DND-41 (cell line): Measurements from ENCODE around the gene IER2.
A peak's percentile ranks its signal among the peaks of the same experiment; 100 is the strongest.

Experiments
- ATAC-seq: fragments of 200-7000 bp; cut with Tn5 transposase; 3 replicates; pipeline ENCODE4 v1.9.1; 2021; ENCODE audit warnings: low read depth; ENCODE audit not compliant: insufficient read depth
- DNase-seq: peaks from one replicate; pipeline ENCODE4 v3.0.0-alpha.2; 2020
- H2AFZ ChIP-seq: 2 replicates; pipeline ENCODE4 v1.6.0; 2012; ENCODE audit warnings: low read depth, low read length
- H3K27ac ChIP-seq: 2 replicates; pipeline ENCODE4 v1.5.1; 2012; ENCODE audit warnings: low read length, inconsistent platforms
- H3K27me3 ChIP-seq: fragments of 200-600 bp; sonication (generic); 2 replicates; pipeline ENCODE4 v1.6.0; 2012; ENCODE audit warnings: low read length, mild to moderate bottlenecking, inconsistent platforms; ENCODE audit not compliant: insufficient read depth, poor library complexity
- H3K36me3 ChIP-seq: 2 replicates; pipeline ENCODE4 v1.5.1; 2012; ENCODE audit warnings: low read length, inconsistent platforms; ENCODE audit not compliant: insufficient read depth
- H3K4me1 ChIP-seq: 2 replicates; pipeline ENCODE4 v1.5.1; 2012; ENCODE audit warnings: mild to moderate bottlenecking, low read length; ENCODE audit not compliant: insufficient read depth
- H3K4me2 ChIP-seq: 2 replicates; pipeline ENCODE4 v1.6.0; 2012; ENCODE audit warnings: mild to moderate bottlenecking, moderate library complexity, low read length, inconsistent platforms; ENCODE audit not compliant: insufficient read depth
- H3K4me3 ChIP-seq, 2 experiments: fragments of 200-600 bp in 1 of 2; shearing (Covaris generic) in 1 of 2; 2 replicates each; pipeline ENCODE4 v1.5.1; 2012 to 2016; ENCODE audit warnings: inconsistent platforms in 2 of 2, low read length in 2 of 2, mild to moderate bottlenecking in 2 of 2, low read depth in 1 of 2, moderate library complexity in 1 of 2
- H3K79me2 ChIP-seq: 2 replicates; pipeline ENCODE4 v1.6.0; 2012; ENCODE audit warnings: low read length, inconsistent platforms; ENCODE audit not compliant: insufficient read depth
- H3K9ac ChIP-seq: 2 replicates; pipeline ENCODE4 v1.6.0; 2012; ENCODE audit warnings: low read depth, mild to moderate bottlenecking, inconsistent platforms, low read length, moderate library complexity
- H3K9me3 ChIP-seq: 2 replicates; pipeline ENCODE4 v1.5.1; 2012; ENCODE audit warnings: low read length, moderate library complexity, mild to moderate bottlenecking, inconsistent platforms; ENCODE audit not compliant: insufficient read depth, severe bottlenecking
- H4K20me1 ChIP-seq: 2 replicates; pipeline ENCODE4 v1.6.0; 2012; ENCODE audit warnings: low read length; ENCODE audit not compliant: insufficient read depth
- CTCF ChIP-seq: IDR thresholded peaks from 2 replicates; pipeline ENCODE4 v1.5.1; 2012; ENCODE audit warnings: borderline replicate concordance, low read length, moderate library complexity, mild to moderate bottlenecking; ENCODE audit not compliant: poor library complexity, severe bottlenecking; ENCODE audit errors: extremely low read depth
- EZH2 ChIP-seq: IDR thresholded peaks from 3 replicates; pipeline ENCODE4 v1.6.1; 2012; ENCODE audit warnings: borderline replicate concordance, low read depth, mild to moderate bottlenecking, moderate library complexity, low read length, inconsistent platforms; ENCODE audit not compliant: severe bottlenecking

Gene IER2

GRCh38 chr19:13120817-13121216, 29.4 kb upstream of the IER2 start:
- Histone ChIP-seq H2AFZ (no peak overlapping the region), H3K79me2 (peaks cover 85% of the 10 kb centered on the region), H3K4me1 (peaks cover 38% of the 10 kb centered on the region), H3K9ac (0 out of 2 replicates have a peak overlapping the region, but pooled peaks have one; percentile 95), H3K27me3 (no peaks in the 10 kb centered on the region), H3K4me3 (no peak overlapping the region), H4K20me1 (peaks cover 59% of the 10 kb centered on the region), H3K36me3 (peaks cover 54% of the 10 kb centered on the region), H3K27ac (no peak overlapping the region), H3K9me3 (no peaks in the 10 kb centered on the region), H3K4me2 (peak overlapping the region; percentile 88; the same call in 1 of the 2 replicates)
- TF ChIP-seq EZH2 (no peak), CTCF (no peak)
- DNase-seq (no peak), ATAC-seq (no peak)

GRCh38 chr19:13121551-13122274, 28.5 kb upstream of the IER2 start:
- Histone ChIP-seq H3K27ac (no peak overlapping the region), H3K9me3 (no peaks in the 10 kb centered on the region), H3K4me2 (peak overlapping the region; percentile 0; the same call in 1 of the 2 replicates), H3K36me3 (peaks cover 59% of the 10 kb centered on the region), H4K20me1 (peaks cover 66% of the 10 kb centered on the region), H3K4me3 (no peak overlapping the region), H3K9ac (no peak overlapping the region), H2AFZ (no peak overlapping the region), H3K79me2 (peaks cover 87% of the 10 kb centered on the region), H3K27me3 (no peaks in the 10 kb centered on the region), H3K4me1 (peaks cover 35% of the 10 kb centered on the region)
- ATAC-seq: no peak
- no peak for TF ChIP-seq CTCF
- TF ChIP-seq EZH2: no peak
- DNase-seq: no peak

GRCh38 chr19:13122275-13122878, 27.8 kb upstream of the IER2 start:
- no peak for TF ChIP-seq CTCF
- TF ChIP-seq EZH2: no peak
- no peaks in the 10 kb centered on the region for H3K27me3 ChIP-seq
- peaks cover 29% of the 10 kb centered on the region for H3K4me1 ChIP-seq
- H3K9ac ChIP-seq: no peak overlapping the region
- peaks cover 59% of the 10 kb centered on the region for H3K36me3 ChIP-seq
- H3K27ac ChIP-seq: no peak overlapping the region
- H3K9me3 ChIP-seq: no peaks in the 10 kb centered on the region
- H2AFZ ChIP-seq: no peak overlapping the region
- no peak for DNase-seq
- peak overlapping the region; percentile 0; the same call in 1 of the 2 replicates for H3K4me2 ChIP-seq
- H3K79me2 ChIP-seq: peaks cover 91% of the 10 kb centered on the region
- no peak overlapping the region for H3K4me3 ChIP-seq
- ATAC-seq: no peak
- peaks cover 67% of the 10 kb centered on the region for H4K20me1 ChIP-seq
